Ovary (tissue), 1 donor: ENCODE measurements around the gene IGSF9B.

Experiments
- EP300 ChIP-seq: sonication (generic); formaldehyde crosslinking; IDR thresholded peaks from one replicate; pipeline ENCODE4 v1.6.1; 2017; ENCODE audit warnings: antibody characterized with exemption
- POLR2A ChIP-seq: fragments of 450-650 bp; IDR thresholded peaks from one replicate; pipeline ENCODE4 v1.6.1; 2017; ENCODE audit warnings: antibody characterized with exemption, mild to moderate bottlenecking, moderate library complexity

DNA sequence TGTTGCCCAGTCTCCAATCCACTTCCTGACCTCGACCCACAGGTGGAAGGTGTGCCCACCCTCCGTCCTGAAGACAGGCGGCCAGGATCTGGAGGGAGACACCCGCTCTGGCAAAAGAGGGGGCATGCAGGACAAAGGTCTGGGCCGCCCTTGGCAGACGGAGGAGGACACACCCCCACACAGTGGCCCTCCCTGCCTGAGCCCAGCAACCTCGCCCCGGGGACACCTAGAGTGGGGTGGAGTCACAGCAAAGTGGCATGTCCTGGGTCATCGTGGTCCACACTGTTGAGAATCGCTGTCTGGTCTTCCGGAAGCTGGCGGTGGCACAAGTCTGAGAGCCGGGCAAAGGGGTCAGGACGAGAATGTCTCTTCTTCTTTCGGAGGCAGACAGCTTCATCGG, 47.9 kb downstream of the IGSF9B start:
- TF ChIP-seq EP300: no peak
- no peak for TF ChIP-seq POLR2A
